NCI-H187 treated with DMSO at 0.1 percent for 48 hours (cell line): ENCODE data around the gene C1D.
"Not testable (repeated sequence)": the region's sequence is repeated elsewhere in the genome, so short reads cannot be mapped to it uniquely, and the experiment has no call there.

ENCODE experiments used
- DNase-seq: peaks from one replicate; lab custom pipeline; 2025; lab: John Stamatoyannopoulos, UW

Gene C1D

DNA sequence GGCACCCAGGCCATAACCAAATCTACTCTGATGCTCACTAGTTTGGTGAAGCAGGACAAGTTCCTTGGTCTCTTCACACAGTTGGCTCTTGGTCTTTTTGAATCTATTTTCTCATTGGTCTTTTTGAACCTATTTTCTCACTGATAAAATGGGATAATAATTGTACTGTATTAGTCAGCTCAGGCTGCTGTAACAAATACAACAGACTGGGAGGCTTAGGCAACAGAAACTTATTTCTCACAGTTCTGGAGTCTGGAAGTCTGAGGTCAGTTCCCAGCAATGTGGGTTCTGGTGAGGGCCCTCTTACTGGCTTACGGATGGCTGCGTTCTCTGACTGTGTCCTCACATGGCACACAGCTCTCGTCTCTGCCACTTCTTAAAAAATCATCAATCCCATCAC is 63.5 kb downstream of the C1D start:
- DNase-seq = no peak

DNA sequence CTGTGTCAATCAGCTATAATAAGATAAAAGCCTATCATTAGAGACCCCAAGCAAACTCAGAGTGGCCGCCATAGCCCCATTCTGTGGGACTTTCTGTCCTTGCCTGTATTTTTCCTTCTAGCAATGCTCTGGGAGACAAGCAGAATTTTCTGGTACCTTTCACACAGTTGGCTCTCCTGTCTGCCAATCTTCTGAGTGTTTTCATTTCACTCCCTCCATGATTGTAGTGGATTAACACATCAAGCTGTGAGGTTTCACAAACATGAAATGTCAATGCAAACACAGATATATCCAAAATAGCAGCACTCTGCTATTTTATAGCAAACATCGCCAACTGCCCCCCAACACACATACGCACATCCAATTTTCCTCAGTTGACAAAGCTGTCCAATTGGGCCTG is 64.9 kb downstream of the C1D start:
- no peak for DNase-seq

- no peak for DNase-seq
These were observed 65.3 kb downstream of the C1D start for GRCh38 chr2:67997528-67997900.

DNA sequence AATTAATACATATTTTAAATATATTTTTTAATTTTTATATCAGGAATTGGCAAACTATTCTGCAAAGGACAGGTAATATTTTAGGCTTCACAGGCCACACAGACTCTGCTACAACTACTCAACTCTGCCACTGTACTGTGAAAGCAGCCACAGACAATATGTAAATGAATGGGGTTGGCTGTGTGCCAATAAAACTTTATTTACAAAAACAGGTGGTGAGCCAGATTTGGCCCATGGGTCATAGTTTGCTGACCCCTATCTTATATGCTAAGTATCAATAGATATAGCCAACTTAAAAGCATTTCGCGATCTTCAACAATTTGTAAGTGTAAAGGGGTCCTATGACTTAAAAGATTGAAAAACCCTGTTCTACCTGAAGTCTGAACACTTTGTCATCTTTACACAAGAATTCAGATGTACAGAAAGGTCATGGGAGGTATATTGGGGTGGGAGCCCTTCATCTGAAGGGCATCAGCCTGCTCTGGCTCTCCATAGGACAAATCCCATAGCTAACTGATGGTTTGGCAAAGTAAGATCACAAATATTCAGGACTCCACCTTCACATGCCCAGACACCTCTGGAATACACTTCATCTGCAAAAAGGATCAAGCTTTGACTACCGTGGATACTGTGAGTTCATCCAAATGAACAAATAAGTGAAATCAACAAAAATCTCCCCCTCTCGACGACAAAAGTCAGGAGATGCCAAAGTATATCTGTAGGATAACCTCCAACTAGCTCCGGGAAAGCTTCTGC is 65.9 kb downstream of the C1D start:
- DNase-seq = no peak

DNA sequence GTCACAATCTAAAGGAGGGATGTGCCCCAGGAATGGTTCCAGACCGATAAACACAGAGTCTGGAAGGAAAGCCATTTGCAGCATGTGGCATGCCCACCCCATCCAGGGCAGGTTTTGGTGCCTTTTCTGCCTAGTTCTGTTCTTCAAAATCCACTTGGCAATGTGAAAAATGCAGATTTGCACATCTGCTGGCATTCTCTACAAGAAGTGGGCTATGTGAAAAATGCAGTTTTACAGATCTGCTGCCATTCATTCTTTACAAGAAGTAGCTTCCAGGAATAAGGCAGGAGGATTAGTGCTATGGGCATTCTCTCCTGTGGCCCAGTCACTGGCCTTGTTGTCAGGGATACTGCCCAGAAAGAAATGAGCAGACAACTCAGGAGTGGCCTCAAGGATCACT is 68.1 kb downstream of the C1D start:
- DNase-seq = no peak

DNA sequence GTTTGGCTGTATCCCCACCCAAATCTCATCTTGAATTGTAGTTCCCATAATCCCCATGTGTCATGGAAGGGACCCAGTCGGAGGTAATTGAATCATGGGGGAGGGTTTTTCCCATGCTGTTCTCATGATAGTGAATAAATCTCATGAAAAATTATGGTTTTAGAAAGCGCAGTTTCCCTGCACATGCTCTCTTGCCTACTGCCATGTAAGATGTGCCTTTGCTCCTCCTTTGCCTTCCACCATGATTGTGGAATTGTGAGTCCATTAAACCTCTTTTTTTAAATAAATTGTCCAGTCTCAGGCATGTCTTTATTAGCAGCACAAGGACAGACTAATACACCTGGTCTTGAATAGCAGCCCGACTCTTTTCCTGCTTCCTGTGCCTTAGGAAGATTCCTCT is 68.7 kb downstream of the C1D start:
- DNase-seq = not testable (repeated sequence)

GRCh38 chr2:67993329-67993728 is 69.5 kb downstream of the C1D start:
- DNase-seq = no peak

DNA sequence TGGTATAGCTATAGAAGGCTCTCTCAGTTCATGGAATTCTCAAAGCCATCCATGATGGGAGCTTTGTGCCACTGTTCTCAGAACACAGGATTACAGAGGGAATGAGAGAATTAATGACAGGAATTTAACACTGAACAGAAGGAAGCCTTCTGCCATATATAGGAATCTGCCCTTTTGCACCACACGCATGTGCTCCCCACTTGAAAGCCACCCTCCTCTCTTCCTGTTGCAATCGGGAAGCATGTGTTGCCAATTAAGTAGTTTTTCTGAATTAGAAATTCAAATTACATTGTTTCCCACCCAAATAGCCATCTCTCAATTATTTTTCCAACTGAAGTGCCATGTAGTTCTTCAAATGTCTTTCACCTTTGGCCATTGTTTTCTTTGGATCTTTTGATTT is 71.3 kb downstream of the C1D start:
- DNase-seq = no peak
